Hepatocyte (in vitro differentiated cells): ENCODE measurements around the gene CAPZA2. TPM values are rescaled to one million over a fixed set of nuclear protein-coding genes. Genes with fewer than 3 reads are reported as not detected.

Source experiments
- DNase-seq: peaks from one replicate; pipeline ENCODE4 v3.0.0-alpha.2; 2016; ENCODE audit warnings: low spot score
- H2AFZ ChIP-seq: fragments of 200-600 bp; sonication (generic); 2 replicates; pipeline ENCODE4 v1.6.0; 2016; ENCODE audit warnings: antibody characterized with exemption, mild to moderate bottlenecking
- H3K27ac ChIP-seq: fragments of 200-600 bp; sonication (generic); 2 replicates; pipeline ENCODE4 v1.5.1; 2016; ENCODE audit warnings: mild to moderate bottlenecking
- H3K27me3 ChIP-seq: fragments of 200-600 bp; sonication (generic); 2 replicates; pipeline ENCODE4 v1.6.1; 2016
- H3K36me3 ChIP-seq: fragments of 200-600 bp; sonication (generic); replicated peaks from 2 replicates; pipeline ENCODE4 v1.5.1; 2016; ENCODE audit warnings: low read depth; ENCODE audit not compliant: insufficient read depth
- H3K4me1 ChIP-seq: fragments of 200-600 bp; sonication (generic); 2 replicates; pipeline ENCODE4 v1.5.1; 2016; ENCODE audit warnings: mild to moderate bottlenecking, moderate library complexity; ENCODE audit not compliant: insufficient read depth
- H3K4me2 ChIP-seq: fragments of 200-600 bp; sonication (generic); 2 replicates; pipeline ENCODE4 v1.6.0; 2016
- H3K4me3 ChIP-seq: fragments of 200-600 bp; sonication (generic); 2 replicates; pipeline ENCODE4 v1.5.1; 2016; ENCODE audit warnings: mild to moderate bottlenecking
- H3K79me2 ChIP-seq: fragments of 200-600 bp; sonication (generic); 2 replicates; pipeline ENCODE4 v1.6.0; 2017; ENCODE audit warnings: mild to moderate bottlenecking
- H3K9me2 ChIP-seq: fragments of 200-600 bp; sonication (generic); replicated peaks from 2 replicates; pipeline ENCODE4 v1.6.0; 2017; ENCODE audit warnings: mild to moderate bottlenecking; ENCODE audit not compliant: insufficient read depth
- H3K9me3 ChIP-seq: fragments of 200-600 bp; sonication (generic); 2 replicates; pipeline ENCODE4 v1.5.1; 2016; ENCODE audit warnings: low read depth, mild to moderate bottlenecking
- H4K20me1 ChIP-seq: fragments of 200-600 bp; sonication (generic); 2 replicates; pipeline ENCODE4 v1.6.0; 2016; ENCODE audit warnings: mild to moderate bottlenecking; ENCODE audit not compliant: insufficient read depth, poor library complexity, severe bottlenecking
- CTCF ChIP-seq: fragments of 200-600 bp; sonication (generic); IDR thresholded peaks from 2 replicates; pipeline ENCODE4 v1.5.1; 2016; ENCODE audit warnings: antibody characterized with exemption, mild to moderate bottlenecking; ENCODE audit not compliant: poor library complexity
- EZH2 ChIP-seq: fragments of 200-600 bp; sonication (generic); IDR thresholded peaks from 2 replicates; pipeline ENCODE4 v1.6.1; 2016; ENCODE audit warnings: antibody characterized with exemption, mild to moderate bottlenecking, borderline replicate concordance
- EZH2phosphoT487 ChIP-seq: fragments of 200-600 bp; sonication (generic); IDR thresholded peaks from one replicate; pipeline ENCODE4 v1.6.1; 2018; ENCODE audit warnings: antibody characterized with exemption, mild to moderate bottlenecking, low read depth, moderate library complexity; ENCODE audit not compliant: unreplicated experiment, severe bottlenecking
- WGBS: methylation state at CpG from one replicate; pipeline ENCODE4 v1.1.6; 2016; ENCODE audit warnings: low lambda C conversion rate; ENCODE audit errors: missing lambda C conversion rate; 5-methylcytosine and 5-hydroxymethylcytosine counted together
- polyA plus RNA-seq: library from polyadenylated mRNA; unstranded; fragments of >200 nt; fragmentation: Nextera tagmentation; extraction: Ambion mirVana; gene quantifications from 2 replicates; pipeline ENCODE4 v1.2.1, GENCODE V29; 2016
- total RNA-seq: library from RNA; depleted of rRNA; stranded (reverse); fragments of >200 nt; gene quantifications from 2 replicates; pipeline ENCODE4 v1.2.3, GENCODE V29; 2014

The CAPZA2 gene
- total and polyA plus RNA-seq, 2 experiments from 2014 or later: 151 to 154 TPM

GRCh38 chr7:116842371-116842770 lies 20.0 kb upstream of the CAPZA2 start:
- H3K9me2 ChIP-seq: no peaks in the 10 kb centered on the region

GRCh38 chr7:116843378-116843777 lies 19.0 kb upstream of the CAPZA2 start:
- Histone ChIP-seq H3K4me1 (no peaks in the 10 kb centered on the region), H3K27me3 (no peaks in the 10 kb centered on the region), H3K9me3 (no peaks in the 10 kb centered on the region), H3K9me2 (no peaks in the 10 kb centered on the region), H3K27ac (no peak overlapping the region), H3K4me2 (no peak overlapping the region), H3K36me3 (no peaks in the 10 kb centered on the region), H4K20me1 (no peaks in the 10 kb centered on the region), H2AFZ (no peak overlapping the region), H3K79me2 (no peaks in the 10 kb centered on the region), H3K4me3 (no peak overlapping the region)
- WGBS: 90% methylated on average over 4 of the region's 4 CpGs
- no peak for DNase-seq
- no peak for TF ChIP-seq EZH2
- no peak for TF ChIP-seq EZH2phosphoT487
- TF ChIP-seq CTCF: no peak

More at GRCh38 chr7:116842371-116842770, 20.0 kb upstream of the CAPZA2 start:
- no peak for DNase-seq
- no peak overlapping the region for H2AFZ ChIP-seq
- H3K4me3 ChIP-seq: no peak overlapping the region
- no peak overlapping the region for H3K27ac ChIP-seq
- no peaks in the 10 kb centered on the region for H3K27me3 ChIP-seq
- WGBS: 87% methylated on average over 1 of the region's 1 CpG
- no peaks in the 10 kb centered on the region for H3K36me3 ChIP-seq
- H3K9me3 ChIP-seq: no peaks in the 10 kb centered on the region
- H3K79me2 ChIP-seq: no peaks in the 10 kb centered on the region
- H4K20me1 ChIP-seq: no peaks in the 10 kb centered on the region
- TF ChIP-seq EZH2 (no peak), CTCF (no peak), EZH2phosphoT487 (no peak)
- H3K4me2 ChIP-seq: no peak overlapping the region
- no peaks in the 10 kb centered on the region for H3K4me1 ChIP-seq

GRCh38 chr7:116851175-116851574 lies 11.2 kb upstream of the CAPZA2 start:
- H3K36me3 ChIP-seq: no peaks in the 10 kb centered on the region
- 88% methylated on average over 5 of the region's 5 CpGs for whole genome bisulfite sequencing

More at GRCh38 chr7:116851175-116851574, 11.2 kb upstream of the CAPZA2 start:
- no peak for DNase-seq
- no peak overlapping the region for H3K27ac ChIP-seq
- no peaks in the 10 kb centered on the region for H4K20me1 ChIP-seq
- no peaks in the 10 kb centered on the region for H3K4me1 ChIP-seq
- no peaks in the 10 kb centered on the region for H3K79me2 ChIP-seq
- H2AFZ ChIP-seq: no peak overlapping the region
- no peaks in the 10 kb centered on the region for H3K9me3 ChIP-seq
- H3K4me2 ChIP-seq: no peak overlapping the region
- TF ChIP-seq EZH2phosphoT487 (no peak), CTCF (no peak), EZH2 (no peak)
- no peak overlapping the region for H3K4me3 ChIP-seq
- no peaks in the 10 kb centered on the region for H3K9me2 ChIP-seq
- H3K27me3 ChIP-seq: no peaks in the 10 kb centered on the region
